HepG2 (cell line): Measurements from ENCODE around the gene FHDC1.

ENCODE experiments used
- ATF2 ChIP-seq: sonication (generic); formaldehyde crosslinking; IDR thresholded peaks from 2 replicates; pipeline ENCODE4 v1.4.0; 2020; ENCODE audit warnings: missing genetic modification reagents
- CTCF ChIP-seq: sonication (generic); formaldehyde crosslinking; IDR thresholded peaks from 2 replicates; pipeline ENCODE4 v1.5.0; 2020; ENCODE audit warnings: mild to moderate bottlenecking, missing genetic modification reagents, moderate library complexity
- MAX ChIP-seq: IDR thresholded peaks from 2 replicates; pipeline ENCODE4 v1.6.1; 2012; ENCODE audit warnings: inconsistent platforms
- POLR2A ChIP-seq, 2 experiments: IDR thresholded peaks; 2 replicates each; pipeline ENCODE4 v1.6.1; 2011; ENCODE audit warnings: low read depth in 2 of 2, low read length in 2 of 2, mild to moderate bottlenecking in 1 of 2, moderate library complexity in 1 of 2; ENCODE audit not compliant: insufficient read depth in 1 of 2
- POLR2AphosphoS5 ChIP-seq: IDR thresholded peaks from 2 replicates; pipeline ENCODE4 v1.6.1; 2012; ENCODE audit warnings: low read depth, low read length
- YY1 ChIP-seq: IDR thresholded peaks from 2 replicates; pipeline ENCODE4 v1.6.1; 2011; ENCODE audit warnings: low read length, low read depth, moderate library complexity, mild to moderate bottlenecking; ENCODE audit not compliant: insufficient read depth, insufficient replicate concordance
- ZNF543 ChIP-seq: sonication (generic); formaldehyde crosslinking; IDR thresholded peaks from 2 replicates; pipeline ENCODE4 v1.4.0; 2020; ENCODE audit warnings: mild to moderate bottlenecking, missing genetic modification reagents
- TF ChIP-seq, protein P1 (sequence below): sonication (generic); formaldehyde crosslinking; IDR thresholded peaks from 2 replicates; pipeline ENCODE4 v1.5.1; 2020; ENCODE audit warnings: mild to moderate bottlenecking, missing genetic modification reagents, moderate library complexity

DNA sequence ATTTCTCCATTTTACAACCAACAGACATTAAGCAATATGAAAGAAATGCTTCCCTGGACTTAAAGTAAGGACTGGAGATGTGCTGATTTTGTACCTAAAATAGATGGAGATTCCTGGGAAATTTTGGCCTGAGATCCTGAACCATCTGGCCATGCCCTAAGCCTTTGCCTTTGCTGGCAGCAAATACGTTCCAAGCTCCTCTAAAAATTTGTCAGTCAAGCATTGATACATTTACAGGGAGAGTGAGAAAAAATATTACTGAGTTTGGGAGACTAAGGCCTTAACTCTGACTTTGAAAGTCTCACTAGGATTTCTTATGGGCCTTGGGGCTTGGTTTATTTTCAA, 63.9 kb downstream of the FHDC1 start:
- TF ChIP-seq ATF2 (CRISPR knock-in tag) = no peak
- no peak for TF ChIP-seq ZNF543 (CRISPR knock-in tag)
- TF ChIP-seq, protein P1, sequence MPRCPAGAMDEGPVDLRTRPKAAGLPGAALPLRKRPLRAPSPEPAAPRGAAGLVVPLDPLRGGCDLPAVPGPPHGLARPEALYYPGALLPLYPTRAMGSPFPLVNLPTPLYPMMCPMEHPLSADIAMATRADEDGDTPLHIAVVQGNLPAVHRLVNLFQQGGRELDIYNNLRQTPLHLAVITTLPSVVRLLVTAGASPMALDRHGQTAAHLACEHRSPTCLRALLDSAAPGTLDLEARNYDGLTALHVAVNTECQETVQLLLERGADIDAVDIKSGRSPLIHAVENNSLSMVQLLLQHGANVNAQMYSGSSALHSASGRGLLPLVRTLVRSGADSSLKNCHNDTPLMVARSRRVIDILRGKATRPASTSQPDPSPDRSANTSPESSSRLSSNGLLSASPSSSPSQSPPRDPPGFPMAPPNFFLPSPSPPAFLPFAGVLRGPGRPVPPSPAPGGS (CRISPR knock-in tag) = no peak
- TF ChIP-seq CTCF (CRISPR knock-in tag) = no peak
- TF ChIP-seq MAX = no peak
- TF ChIP-seq POLR2A (IDR thresholded peaks at IDR 0.05; ENCODE audit: insufficient read depth in 1 of 2, low read depth in 2 of 2, low read length in 2 of 2) = no peak
- TF ChIP-seq POLR2AphosphoS5 = no peak
- no peak for TF ChIP-seq YY1
